Epidermal melanocyte (primary cell): Measurements from ENCODE around the gene TUBB1.

Experiments
- DNase-seq: peaks from one replicate; pipeline ENCODE4 v3.0.0; 2011; ENCODE audit warnings: low spot score; ENCODE audit not compliant: insufficient read length

TUBB1 gene

GRCh38 chr20:59042151-59042795 is 23.0 kb downstream of the TUBB1 start, which contains the start of gene PRELID3B:
Gene PRELID3B (minus strand): TSS chr20:59042786. CDS start chr20:59042730, 56 bp downstream.
- no peak for DNase-seq

- DNase-seq, result peak; percentile 93
These were observed 23.8 kb downstream of the TUBB1 start for GRCh38 chr20:59042796-59043631.

DNA sequence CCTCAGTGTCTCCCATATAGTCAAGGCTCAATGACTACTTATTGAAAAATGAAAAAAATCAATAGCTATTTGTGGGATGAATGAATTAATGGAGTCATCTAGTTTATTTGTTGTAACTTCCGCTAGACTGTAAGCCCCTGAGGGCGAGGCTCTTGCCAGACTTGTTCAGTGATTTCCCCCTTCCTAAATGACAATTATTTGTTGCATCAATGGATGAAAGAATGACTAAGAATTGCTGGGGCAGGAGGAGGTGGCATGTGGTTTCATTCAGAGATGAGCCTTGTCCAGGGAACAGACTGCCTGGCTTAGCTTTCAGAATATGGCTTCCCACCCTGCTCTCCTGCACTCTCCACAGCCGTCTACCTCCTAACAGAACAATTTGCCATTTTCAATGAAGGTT is 24.5 kb downstream of the TUBB1 start:
- no peak for DNase-seq

GRCh38 chr20:59044295-59044694 is 25.1 kb downstream of the TUBB1 start:
- no peak for DNase-seq

GRCh38 chr20:59044796-59045195 is 25.6 kb downstream of the TUBB1 start:
- DNase-seq, result no peak

DNA sequence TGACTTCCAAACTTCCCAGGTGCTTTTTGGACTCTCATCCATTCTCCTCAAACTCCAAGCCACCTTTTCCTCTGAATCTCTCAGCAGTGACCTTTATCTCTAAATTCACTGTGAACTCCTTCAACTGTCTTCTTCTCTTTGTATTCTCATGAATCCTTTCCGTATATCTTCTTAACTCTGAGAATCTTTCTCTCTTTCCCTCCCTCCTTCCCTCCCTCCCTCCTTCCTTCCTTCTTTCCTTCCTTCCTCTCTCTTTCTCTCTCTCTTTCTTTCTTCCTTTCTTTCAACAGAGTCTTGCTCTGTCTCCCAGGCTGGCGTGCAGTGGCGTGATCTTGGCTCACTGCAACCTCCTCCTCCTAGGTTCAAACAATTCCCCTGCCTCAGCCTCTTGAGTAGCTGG is 27.6 kb downstream of the TUBB1 start:
- DNase-seq, result no peak

- no peak for DNase-seq
These were observed 28.9 kb downstream of the TUBB1 start for GRCh38 chr20:59047938-59048680.

- DNase-seq, result no peak
These were observed 29.4 kb downstream of the TUBB1 start for GRCh38 chr20:59048681-59049030.

DNA sequence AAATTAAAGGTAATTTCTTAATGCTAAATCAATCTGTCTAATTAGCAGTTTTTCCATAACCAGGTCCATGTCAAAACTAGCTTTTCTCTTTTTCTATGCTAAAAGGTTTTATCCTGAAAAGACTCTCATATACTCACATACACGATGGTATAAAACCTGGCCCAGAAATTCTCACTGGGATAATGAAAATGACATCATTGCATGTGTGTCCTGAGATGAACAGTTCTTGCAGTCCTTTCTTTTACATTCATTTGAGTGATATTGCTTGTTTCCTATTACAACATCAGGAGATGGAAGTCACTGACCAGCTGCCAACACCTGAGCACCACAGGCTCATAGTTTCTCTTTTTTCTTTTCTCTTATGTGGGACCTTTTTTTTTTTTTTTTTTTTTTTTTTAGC is 31.2 kb downstream of the TUBB1 start:
- DNase-seq, result no peak

DNA sequence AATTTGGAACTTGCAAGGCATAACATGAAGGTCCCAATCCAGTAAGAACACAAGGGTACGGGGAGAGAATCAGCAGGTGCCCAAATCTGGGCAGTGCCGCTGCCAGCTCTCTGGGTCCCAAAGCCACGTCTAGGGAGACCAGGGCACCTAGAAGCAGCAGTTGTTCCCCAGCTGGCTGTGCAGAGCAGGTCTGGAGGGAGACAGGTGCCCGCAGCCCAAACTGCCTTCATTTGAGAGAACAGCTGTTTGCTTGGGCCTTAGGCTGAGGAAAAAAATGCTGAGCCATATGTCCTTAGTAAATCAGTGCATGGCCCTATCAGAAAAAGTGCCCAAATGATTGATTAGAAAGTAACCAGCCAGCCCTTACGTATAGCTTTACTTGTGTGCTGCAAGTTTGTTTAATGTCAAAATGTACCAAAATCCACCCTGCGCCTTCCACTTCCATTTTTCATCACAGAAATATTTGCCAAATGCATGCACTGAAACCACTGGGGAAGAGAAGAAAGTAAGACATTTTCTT is 32.5 kb downstream of the TUBB1 start:
- no peak for DNase-seq

DNA sequence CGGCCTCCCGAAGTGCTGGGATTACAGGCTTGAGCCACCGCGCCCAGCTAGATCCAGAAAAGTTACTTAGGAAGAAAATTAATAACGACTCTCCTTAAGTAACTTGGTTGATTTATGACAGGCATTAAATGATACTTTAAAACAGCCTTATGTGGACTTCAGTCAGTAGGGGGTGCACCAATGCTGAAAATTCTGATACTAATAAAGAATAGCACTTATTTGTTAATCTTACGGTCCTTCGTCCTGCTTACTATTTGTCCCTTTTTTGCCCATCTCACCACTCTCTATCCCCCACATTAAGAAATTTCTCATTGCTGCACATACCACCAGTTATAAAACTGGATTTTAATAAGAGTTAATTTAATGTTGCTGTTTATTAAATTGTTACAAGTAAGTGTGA is 36.1 kb downstream of the TUBB1 start:
- DNase-seq, result no peak

GRCh38 chr20:59062081-59062480 is 42.9 kb downstream of the TUBB1 start:
- no peak for DNase-seq

DNA sequence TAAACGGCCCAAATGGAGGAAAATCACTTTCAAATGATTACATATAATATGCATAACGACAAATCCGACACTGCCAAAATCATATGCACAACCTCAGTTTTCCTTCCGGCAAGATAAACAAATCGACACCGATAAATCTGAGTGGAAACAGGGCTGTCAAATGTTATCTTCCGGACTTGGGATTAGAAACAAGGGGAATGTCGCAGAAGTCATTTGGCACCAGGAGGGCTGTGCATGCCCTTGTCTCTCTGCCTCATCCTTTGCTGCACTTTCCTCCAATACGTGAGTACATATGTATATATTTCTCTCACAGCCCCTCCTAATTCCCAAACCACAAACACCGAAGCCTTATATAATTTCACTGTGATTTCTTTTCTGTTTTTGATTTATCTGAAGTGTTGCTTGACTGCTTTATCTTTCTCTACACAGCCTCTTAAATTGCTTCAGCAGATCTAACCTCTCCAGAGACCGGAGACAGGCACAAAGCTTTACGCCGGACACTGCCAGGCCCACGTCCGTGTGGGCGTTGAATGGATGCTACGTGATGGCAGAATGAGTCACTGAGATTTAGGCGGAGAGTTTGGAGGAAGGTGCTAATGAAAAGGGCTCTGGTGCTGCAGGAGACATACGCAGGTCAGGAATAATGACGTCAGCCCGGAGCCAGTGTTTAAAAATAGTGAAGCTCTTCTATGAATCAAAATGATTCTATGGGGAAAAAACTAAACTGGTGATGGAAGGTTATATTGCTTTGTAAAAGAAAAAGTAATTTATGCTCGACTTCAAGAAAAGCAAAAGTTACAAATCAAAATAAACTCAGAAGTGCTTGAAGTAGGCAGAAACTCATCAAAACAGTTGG is 44.4 kb downstream of the TUBB1 start:
- DNase-seq, result no peak

DNA sequence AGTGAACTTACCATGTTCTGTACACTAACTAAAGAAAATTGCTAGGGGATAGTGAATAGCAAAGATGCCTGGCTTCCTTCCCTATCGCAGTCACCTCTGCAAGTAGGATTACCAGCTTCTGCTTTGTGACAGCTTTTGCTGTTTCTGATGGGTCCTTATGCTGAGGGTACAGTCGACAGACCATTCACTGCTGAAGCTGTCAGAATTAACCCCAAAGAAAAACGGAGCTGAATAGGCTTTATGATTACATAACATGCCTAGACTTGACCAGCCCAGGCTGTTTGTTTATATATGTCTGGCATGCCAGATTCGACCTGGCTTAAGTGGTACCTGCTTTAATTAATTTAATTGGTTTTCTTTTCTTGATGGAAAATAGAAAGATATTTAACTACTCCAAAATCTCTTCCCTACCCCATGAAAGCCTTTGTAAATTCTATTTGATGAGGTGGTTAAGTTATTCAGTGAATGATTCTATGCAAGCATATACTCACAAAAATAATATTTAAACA is 45.0 kb downstream of the TUBB1 start:
- DNase-seq, result no peak

GRCh38 chr20:59068534-59068933 is 49.3 kb downstream of the TUBB1 start:
- no peak for DNase-seq

GRCh38 chr20:59069026-59069425 is 49.8 kb downstream of the TUBB1 start:
- no peak for DNase-seq

DNA sequence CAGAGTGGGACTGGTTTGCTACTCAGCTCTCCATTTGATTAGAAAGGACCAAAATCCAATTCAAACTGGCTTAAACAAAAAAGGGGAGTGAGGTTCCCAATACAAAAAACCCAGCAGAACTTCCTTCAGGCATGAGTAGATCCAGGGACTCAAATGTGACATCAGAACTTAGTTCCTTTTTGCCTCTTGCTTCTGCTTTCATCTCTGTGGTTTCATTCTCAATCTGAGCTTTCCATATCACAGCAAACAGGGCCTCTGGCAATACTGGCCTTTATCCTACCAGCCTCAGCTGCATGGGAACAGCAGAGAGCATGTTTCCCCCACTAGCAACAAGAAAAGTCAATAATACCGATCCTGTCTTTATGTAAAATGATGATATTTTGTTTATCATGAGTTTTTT is 52.0 kb downstream of the TUBB1 start:
- no peak for DNase-seq

GRCh38 chr20:59073582-59073981 is 54.4 kb downstream of the TUBB1 start:
- DNase-seq, result no peak

DNA sequence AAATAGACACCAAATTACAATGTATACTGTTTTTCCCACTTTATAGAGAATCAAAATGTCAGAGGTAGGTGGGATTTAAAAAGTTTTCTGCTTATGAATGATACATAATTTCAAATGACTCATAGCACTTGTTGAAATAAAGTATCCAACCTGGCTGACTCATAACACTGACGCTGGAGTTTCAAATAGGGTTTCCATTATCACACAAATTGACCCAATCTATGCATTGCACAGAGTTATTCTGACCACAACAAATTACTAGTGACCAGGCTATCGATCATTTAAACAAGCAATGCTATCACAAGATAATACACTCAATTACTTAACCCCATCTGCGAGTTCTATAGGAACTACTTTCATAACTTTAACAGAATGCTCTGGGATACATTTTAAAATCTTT is 55.2 kb downstream of the TUBB1 start:
- no peak for DNase-seq

DNA sequence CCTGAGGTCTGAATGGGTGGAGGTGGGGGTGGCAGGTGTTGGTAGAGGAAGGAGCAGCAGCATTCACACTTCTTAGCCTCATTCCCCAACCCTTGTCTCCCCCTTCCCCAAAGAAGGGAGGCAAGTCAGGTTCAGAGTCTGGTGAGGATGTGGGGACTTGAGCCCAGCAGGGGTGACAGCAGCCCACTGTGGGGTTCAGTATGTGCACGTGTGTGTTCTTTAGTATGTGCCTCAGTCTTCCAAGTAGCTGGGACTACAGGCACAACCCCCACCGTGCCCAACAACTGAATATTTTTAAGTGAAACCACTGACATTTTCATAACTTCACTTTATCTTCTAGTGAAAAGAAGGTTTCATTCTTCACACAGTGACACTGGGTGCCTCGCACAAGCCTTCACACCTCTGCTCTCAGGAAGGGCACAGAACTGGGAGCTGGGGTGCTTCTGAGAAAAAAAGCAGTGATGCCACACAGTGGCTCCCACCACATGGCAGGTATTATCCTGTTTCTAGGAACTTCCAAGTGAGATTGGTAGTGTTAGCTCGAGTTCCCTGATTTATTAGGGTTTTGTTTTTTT is 56.8 kb downstream of the TUBB1 start:
- no peak for DNase-seq
